PC-9 (cell line): ENCODE measurements around the gene SLC35F4.

Experiments
- CTCF ChIP-seq: fragments of 200-600 bp; sonication (generic); conservative IDR thresholded peaks from 2 replicates; pipeline ENCODE4 v1.6.1; 2017; ENCODE audit warnings: mixed run types, antibody characterized with exemption, mild to moderate bottlenecking, moderate library complexity
- EZH2 ChIP-seq: fragments of 200-600 bp; sonication (generic); IDR thresholded peaks from 2 replicates; pipeline ENCODE4 v1.8.0; 2017; ENCODE audit warnings: antibody characterized with exemption, low read depth

- TF ChIP-seq CTCF (no peak), EZH2 (no peak)
Measured at GRCh38 chr14:57863471-57863870, 2.4 kb downstream of the SLC35F4 start.
